ENCODE results near the gene HDAC4. TPM values are rescaled to one million over a fixed set of nuclear protein-coding genes. Genes with fewer than 3 reads are reported as not detected.

The HDAC4 gene
- polyA plus RNA-seq, 1 experiment: 4.4 TPM

DNA sequence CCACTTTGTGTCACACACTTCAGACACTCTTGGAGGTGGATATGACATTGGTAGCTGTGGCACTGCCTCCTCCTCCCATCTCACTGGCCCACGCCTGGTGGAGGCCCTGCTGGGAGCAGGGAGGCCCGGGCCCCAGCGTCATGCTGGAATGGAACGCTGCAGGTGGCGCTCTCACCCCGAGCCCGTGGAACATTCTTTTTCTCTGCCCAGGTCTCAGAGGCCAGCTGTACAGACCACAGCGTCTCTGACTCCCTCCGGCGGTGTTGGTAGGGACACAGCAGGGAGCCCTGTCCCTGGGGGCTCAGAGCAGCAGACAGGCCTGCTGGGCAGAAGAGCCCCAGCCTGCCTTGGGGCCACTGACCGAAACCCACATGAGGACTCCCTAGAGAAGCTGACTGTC, 334.9 kb downstream of the HDAC4 start:
- TF ChIP-seq, protein P1, sequence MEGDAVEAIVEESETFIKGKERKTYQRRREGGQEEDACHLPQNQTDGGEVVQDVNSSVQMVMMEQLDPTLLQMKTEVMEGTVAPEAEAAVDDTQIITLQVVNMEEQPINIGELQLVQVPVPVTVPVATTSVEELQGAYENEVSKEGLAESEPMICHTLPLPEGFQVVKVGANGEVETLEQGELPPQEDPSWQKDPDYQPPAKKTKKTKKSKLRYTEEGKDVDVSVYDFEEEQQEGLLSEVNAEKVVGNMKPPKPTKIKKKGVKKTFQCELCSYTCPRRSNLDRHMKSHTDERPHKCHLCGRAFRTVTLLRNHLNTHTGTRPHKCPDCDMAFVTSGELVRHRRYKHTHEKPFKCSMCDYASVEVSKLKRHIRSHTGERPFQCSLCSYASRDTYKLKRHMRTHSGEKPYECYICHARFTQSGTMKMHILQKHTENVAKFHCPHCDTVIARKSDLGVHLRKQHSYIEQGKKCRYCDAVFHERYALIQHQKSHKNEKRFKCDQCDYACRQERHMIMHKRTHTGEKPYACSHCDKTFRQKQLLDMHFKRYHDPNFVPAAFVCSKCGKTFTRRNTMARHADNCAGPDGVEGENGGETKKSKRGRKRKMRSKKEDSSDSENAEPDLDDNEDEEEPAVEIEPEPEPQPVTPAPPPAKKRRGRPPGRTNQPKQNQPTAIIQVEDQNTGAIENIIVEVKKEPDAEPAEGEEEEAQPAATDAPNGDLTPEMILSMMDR (IDR thresholded peaks at IDR 0.05; ENCODE audit: insufficient read depth, low read depth, low read length): no peak
- no peak overlapping the region for H3K4me3 ChIP-seq (ENCODE audit: low read depth, low read length)
- peaks cover 14% of the 10 kb centered on the region for H3K36me3 ChIP-seq (ENCODE audit: control insufficient read depth, insufficient read depth, low read length)
- H3K27me3 ChIP-seq (ENCODE audit: control insufficient read depth, insufficient read depth, low read length): no peaks in the 10 kb centered on the region
- no peak for DNase-seq (ENCODE audit: low read depth)
- ChIA-PET CTCF (interaction anchor here (1.2 kb wide), 1 partner anchor 32 kb away, joined by 3 read pairs; no protein-coding TSS in a partner anchor), POLR2A (interaction anchor here (0.6 kb wide), 1 partner anchor 696 kb away, joined by 3 read pairs; no protein-coding TSS in a partner anchor)

DNA sequence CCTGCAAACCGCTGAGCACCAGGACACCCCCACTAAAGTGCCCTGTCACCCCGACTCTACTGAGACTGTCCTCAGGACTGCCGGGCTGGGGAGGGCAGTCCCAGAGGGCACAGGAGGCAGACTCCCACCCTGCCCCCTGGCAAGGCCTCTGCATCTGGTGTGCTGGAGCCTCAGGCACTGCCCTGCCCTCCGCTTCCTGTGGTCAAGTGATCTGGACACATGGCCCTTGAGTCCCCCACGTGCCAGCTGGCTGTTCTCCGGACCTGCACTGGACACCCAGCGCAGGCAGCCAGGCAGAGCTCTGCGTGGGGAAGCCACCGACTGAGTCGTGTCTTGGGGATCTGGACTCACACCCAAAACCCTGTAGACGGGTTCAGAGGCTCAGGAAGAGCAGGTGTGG, 335.3 kb downstream of the HDAC4 start:
- ChIA-PET POLR2A (no interaction called here), CTCF (interaction anchor here (1.2 kb wide), 1 partner anchor 31 kb away, joined by 3 read pairs; no protein-coding TSS in a partner anchor)
- H3K36me3 ChIP-seq (ENCODE audit: control insufficient read depth, insufficient read depth, low read length): peaks cover 14% of the 10 kb centered on the region
- H3K4me3 ChIP-seq (ENCODE audit: low read depth, low read length): no peak overlapping the region
- DNase-seq (ENCODE audit: low read depth): no peak
- H3K27me3 ChIP-seq (ENCODE audit: control insufficient read depth, insufficient read depth, low read length): no peaks in the 10 kb centered on the region
- TF ChIP-seq, protein P1 (IDR thresholded peaks at IDR 0.05; ENCODE audit: insufficient read depth, low read depth, low read length): no peak

DNA sequence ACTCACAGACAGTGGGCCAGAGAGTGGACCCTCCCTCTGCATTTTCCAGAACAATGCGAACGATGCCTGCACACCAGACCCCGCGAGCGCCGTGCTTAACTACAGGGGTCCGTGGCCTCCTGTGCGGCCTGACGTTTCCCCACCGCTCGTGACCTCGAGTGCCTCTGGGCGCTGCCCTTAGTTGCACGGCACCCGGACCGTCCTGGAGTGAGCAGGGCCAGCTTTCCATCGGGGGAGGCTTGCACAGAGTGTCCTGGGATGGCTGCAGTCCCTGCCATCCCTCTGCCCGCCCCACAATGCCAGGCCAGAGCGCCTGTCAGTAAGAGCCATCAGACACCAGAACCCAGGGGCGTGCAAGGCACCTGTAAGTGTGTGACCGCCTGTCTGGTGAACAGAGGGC, 335.9 kb downstream of the HDAC4 start:
- no peak for DNase-seq (ENCODE audit: low read depth)
- TF ChIP-seq, protein P1 (IDR thresholded peaks at IDR 0.05; ENCODE audit: insufficient read depth, low read depth, low read length): no peak
- Histone ChIP-seq H3K36me3 (ENCODE audit: control insufficient read depth, insufficient read depth, low read length) (peaks cover 14% of the 10 kb centered on the region), H3K4me3 (ENCODE audit: low read depth, low read length) (no peak overlapping the region), H3K27me3 (ENCODE audit: control insufficient read depth, insufficient read depth, low read length) (no peaks in the 10 kb centered on the region)
- POLR2A ChIA-PET: no interaction called here
- CTCF ChIA-PET: no interaction called here

DNA sequence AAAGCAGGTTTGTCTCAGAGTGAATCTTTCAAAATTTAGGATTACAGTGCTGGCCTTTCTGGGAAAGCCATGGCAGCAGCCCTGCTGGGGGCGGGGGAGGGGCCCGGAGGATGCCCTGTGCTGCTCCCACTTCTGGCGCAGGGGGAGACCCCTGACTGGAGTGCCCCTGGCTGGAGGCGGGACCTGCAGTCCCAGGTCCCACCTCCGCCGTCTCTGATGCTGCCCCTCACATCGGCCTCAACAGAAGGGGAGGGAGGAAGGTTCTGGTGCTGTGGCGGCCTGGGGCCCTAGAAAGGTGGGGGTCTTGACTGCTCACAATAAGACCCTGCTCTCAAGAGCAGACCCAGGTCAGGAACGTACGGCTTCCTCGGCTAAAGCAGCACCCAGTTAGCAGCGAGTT, 336.6 kb downstream of the HDAC4 start:
- CTCF ChIA-PET: no interaction called here
- no peak overlapping the region for H3K4me3 ChIP-seq (ENCODE audit: low read depth, low read length)
- TF ChIP-seq, protein P1 (IDR thresholded peaks at IDR 0.05; ENCODE audit: insufficient read depth, low read depth, low read length): no peak
- no peak for DNase-seq (ENCODE audit: low read depth)
- peaks cover 14% of the 10 kb centered on the region for H3K36me3 ChIP-seq (ENCODE audit: control insufficient read depth, insufficient read depth, low read length)
- H3K27me3 ChIP-seq (ENCODE audit: control insufficient read depth, insufficient read depth, low read length): no peaks in the 10 kb centered on the region
- POLR2A ChIA-PET: no interaction called here

DNA sequence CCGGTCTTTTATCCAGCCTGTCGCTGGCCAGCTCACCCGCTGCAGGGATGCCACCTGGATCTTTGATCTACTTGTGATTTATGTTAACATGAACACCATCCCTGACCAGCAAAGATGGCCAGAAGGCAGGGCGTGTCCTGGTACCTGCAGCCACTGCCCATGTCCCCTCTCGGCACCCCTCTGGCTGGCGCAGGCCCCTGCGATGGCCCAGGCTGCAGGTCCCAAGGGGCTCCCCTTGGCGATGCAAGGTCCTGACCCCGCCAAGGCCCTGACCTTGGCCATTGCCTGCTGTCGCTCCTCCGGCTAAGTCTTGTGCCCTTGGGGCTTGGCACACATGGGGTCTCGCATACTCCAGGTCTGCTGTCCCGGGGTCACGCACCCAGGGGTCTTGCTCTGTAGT, 338.1 kb downstream of the HDAC4 start:
- ChIA-PET CTCF (no interaction called here), POLR2A (no interaction called here)
- H3K36me3 ChIP-seq (ENCODE audit: control insufficient read depth, insufficient read depth, low read length): peaks cover 13% of the 10 kb centered on the region
- DNase-seq (ENCODE audit: low read depth): no peak
- no peak overlapping the region for H3K4me3 ChIP-seq (ENCODE audit: low read depth, low read length)
- TF ChIP-seq, protein P1 (IDR thresholded peaks at IDR 0.05; ENCODE audit: insufficient read depth, low read depth, low read length): no peak
- H3K27me3 ChIP-seq (ENCODE audit: control insufficient read depth, insufficient read depth, low read length): no peaks in the 10 kb centered on the region
